WTC11 (cell line): Measurements from ENCODE around the gene CNST. TPM values are rescaled to one million over a fixed set of nuclear protein-coding genes. Genes with fewer than 3 reads are reported as not detected.
"Not testable (repeated sequence)": the region's sequence is repeated elsewhere in the genome, so short reads cannot be mapped to it uniquely, and the experiment has no call there.

Experiments used
- ATAC-seq: fragments of 200-7000 bp; cut with Tn5 transposase; 2 replicates; pipeline ENCODE4 v1.10.0; 2021; ENCODE audit warnings: mild to moderate bottlenecking, moderate library complexity
- CTCF ChIA-PET: fragments of 300-600 bp; sonication (Branson Sonifier 250); formaldehyde crosslinking; loops from one replicate; lab custom pipeline; 2021; ENCODE audit warnings: antibody characterized with exemption; lab: Charles Lee
- POLR2A ChIA-PET: fragments of 350-600 bp; sonication (Branson Sonifier 250); formaldehyde crosslinking; loops from one replicate; lab custom pipeline; 2021; ENCODE audit warnings: antibody characterized with exemption; lab: Charles Lee
- DNase-seq: peaks from one replicate; pipeline ENCODE4 v3.0.0; 2021; ENCODE audit warnings: low spot score
- H3K27ac Mint-ChIP-seq: 2 replicates; pipeline ENCODE4 v1.8.0; 2021; ENCODE audit warnings: mixed read lengths
- H3K27me3 Mint-ChIP-seq: 2 replicates; pipeline ENCODE4 v1.8.0; 2021; ENCODE audit warnings: low read depth, mild to moderate bottlenecking, moderate library complexity, mixed read lengths
- H3K36me3 Mint-ChIP-seq: 2 replicates; pipeline ENCODE4 v1.8.0; 2021; ENCODE audit warnings: mixed read lengths
- H3K4me1 Mint-ChIP-seq: 2 replicates; pipeline ENCODE4 v1.8.0; 2022; ENCODE audit warnings: mixed read lengths
- H3K4me3 Mint-ChIP-seq: 2 replicates; pipeline ENCODE4 v1.8.0; 2021; ENCODE audit warnings: mild to moderate bottlenecking, moderate library complexity, mixed read lengths
- H3K9me3 Mint-ChIP-seq: 2 replicates; pipeline ENCODE4 v1.8.0; 2021; ENCODE audit warnings: mixed read lengths
- ATF1 ChIP-seq: sonication (generic); formaldehyde crosslinking; IDR thresholded peaks from 2 replicates; pipeline ENCODE4 v1.8.1; 2023; ENCODE audit warnings: mild to moderate bottlenecking, moderate library complexity, missing genetic modification reagents
- CREB1 ChIP-seq: sonication (generic); formaldehyde crosslinking; IDR thresholded peaks from 2 replicates; pipeline ENCODE4 v1.8.0; 2023; ENCODE audit warnings: mild to moderate bottlenecking, missing genetic modification reagents
- HMGA2 ChIP-seq: fragments of 250-450 bp; sonication (Bioruptor Pico); IDR thresholded peaks from 2 replicates; pipeline ENCODE4 v1.4.0; 2021; ENCODE audit warnings: mild to moderate bottlenecking, moderate library complexity
- NFATC4 ChIP-seq: fragments of 250-450 bp; sonication (Bioruptor Pico); IDR thresholded peaks from 2 replicates; pipeline ENCODE4 v1.9.0; 2021; ENCODE audit warnings: mild to moderate bottlenecking
- TEAD4 ChIP-seq: sonication (generic); formaldehyde crosslinking; IDR thresholded peaks from 2 replicates; pipeline ENCODE4 v1.8.0; 2022; ENCODE audit warnings: mild to moderate bottlenecking, missing genetic modification reagents
- TP53 ChIP-seq: sonication (generic); formaldehyde crosslinking; IDR thresholded peaks from 2 replicates; pipeline ENCODE4 v1.8.1; 2023; ENCODE audit warnings: mild to moderate bottlenecking, missing genetic modification reagents
- ZNF121 ChIP-seq: sonication (generic); formaldehyde crosslinking; IDR thresholded peaks from 2 replicates; pipeline ENCODE4 v1.8.0; 2023; ENCODE audit warnings: missing genetic modification reagents
- total RNA-seq: library from RNA; stranded (reverse); gene quantifications from 3 replicates; pipeline ENCODE4 v1.2.3, GENCODE V29; 2021
- TF ChIP-seq, protein P1 (sequence below): fragments of 250-450 bp; sonication (Bioruptor Pico); IDR thresholded peaks from 2 replicates; pipeline ENCODE4 v1.9.0; 2021; ENCODE audit warnings: mild to moderate bottlenecking, borderline replicate concordance
- TF ChIP-seq, protein P2 (sequence below): sonication (generic); formaldehyde crosslinking; IDR thresholded peaks from 2 replicates; pipeline ENCODE4 v1.8.1; 2022; ENCODE audit warnings: mild to moderate bottlenecking, missing genetic modification reagents, moderate library complexity, borderline replicate concordance
- TF ChIP-seq, protein P3 (sequence below): sonication (generic); formaldehyde crosslinking; IDR thresholded peaks from 2 replicates; pipeline ENCODE4 v1.8.0; 2022; ENCODE audit warnings: missing genetic modification reagents
- TF ChIP-seq, protein P4 (sequence below): sonication (generic); formaldehyde crosslinking; IDR thresholded peaks from 2 replicates; pipeline ENCODE4 v1.8.1; 2022; ENCODE audit warnings: low read depth, mild to moderate bottlenecking, moderate library complexity, missing genetic modification reagents, borderline replicate concordance
- TF ChIP-seq, protein P5 (sequence below): fragments of 250-450 bp; sonication (Bioruptor Pico); IDR thresholded peaks from 2 replicates; pipeline ENCODE4 v1.9.0; 2021; ENCODE audit warnings: mild to moderate bottlenecking

CNST gene
- total RNA-seq, 1 experiment from 2014 or later: 18.4 TPM

DNA sequence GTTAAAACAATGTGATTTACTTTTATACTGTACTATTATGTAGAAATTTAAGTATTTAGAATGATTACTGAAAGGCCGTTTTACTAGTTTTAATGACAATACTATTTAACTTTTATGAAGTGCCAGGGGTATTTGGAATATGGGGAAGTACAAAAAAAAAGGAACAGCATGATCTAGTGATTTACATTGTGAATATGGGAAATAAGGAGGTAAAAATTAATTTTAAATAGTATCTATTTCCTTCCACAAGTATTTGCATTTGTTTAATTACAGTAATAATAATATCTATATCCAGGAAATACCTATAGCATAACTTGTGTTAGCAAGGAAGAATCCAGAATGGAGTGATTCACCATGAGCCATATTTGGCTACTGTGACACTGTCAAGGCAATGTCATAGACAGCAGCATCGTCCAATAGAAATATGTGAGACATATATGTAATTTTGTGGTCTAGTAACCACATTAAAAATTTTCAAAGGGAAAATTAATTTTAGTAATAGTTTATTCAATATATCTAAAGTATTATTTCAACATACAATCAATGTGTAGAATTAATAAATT, 22.0 kb downstream of the CNST start (continued):
- TF ChIP-seq, protein P1, sequence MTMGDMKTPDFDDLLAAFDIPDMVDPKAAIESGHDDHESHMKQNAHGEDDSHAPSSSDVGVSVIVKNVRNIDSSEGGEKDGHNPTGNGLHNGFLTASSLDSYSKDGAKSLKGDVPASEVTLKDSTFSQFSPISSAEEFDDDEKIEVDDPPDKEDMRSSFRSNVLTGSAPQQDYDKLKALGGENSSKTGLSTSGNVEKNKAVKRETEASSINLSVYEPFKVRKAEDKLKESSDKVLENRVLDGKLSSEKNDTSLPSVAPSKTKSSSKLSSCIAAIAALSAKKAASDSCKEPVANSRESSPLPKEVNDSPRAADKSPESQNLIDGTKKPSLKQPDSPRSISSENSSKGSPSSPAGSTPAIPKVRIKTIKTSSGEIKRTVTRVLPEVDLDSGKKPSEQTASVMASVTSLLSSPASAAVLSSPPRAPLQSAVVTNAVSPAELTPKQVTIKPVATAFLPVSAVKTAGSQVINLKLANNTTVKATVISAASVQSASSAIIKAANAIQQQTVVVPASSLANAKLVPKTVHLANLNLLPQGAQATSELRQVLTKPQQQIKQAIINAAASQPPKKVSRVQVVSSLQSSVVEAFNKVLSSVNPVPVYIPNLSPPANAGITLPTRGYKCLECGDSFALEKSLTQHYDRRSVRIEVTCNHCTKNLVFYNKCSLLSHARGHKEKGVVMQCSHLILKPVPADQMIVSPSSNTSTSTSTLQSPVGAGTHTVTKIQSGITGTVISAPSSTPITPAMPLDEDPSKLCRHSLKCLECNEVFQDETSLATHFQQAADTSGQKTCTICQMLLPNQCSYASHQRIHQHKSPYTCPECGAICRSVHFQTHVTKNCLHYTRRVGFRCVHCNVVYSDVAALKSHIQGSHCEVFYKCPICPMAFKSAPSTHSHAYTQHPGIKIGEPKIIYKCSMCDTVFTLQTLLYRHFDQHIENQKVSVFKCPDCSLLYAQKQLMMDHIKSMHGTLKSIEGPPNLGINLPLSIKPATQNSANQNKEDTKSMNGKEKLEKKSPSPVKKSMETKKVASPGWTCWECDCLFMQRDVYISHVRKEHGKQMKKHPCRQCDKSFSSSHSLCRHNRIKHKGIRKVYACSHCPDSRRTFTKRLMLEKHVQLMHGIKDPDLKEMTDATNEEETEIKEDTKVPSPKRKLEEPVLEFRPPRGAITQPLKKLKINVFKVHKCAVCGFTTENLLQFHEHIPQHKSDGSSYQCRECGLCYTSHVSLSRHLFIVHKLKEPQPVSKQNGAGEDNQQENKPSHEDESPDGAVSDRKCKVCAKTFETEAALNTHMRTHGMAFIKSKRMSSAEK (CRISPR knock-in tag): no peak
- TF ChIP-seq ATF1 (CRISPR knock-in tag): no peak
- TF ChIP-seq CREB1: no peak

DNA sequence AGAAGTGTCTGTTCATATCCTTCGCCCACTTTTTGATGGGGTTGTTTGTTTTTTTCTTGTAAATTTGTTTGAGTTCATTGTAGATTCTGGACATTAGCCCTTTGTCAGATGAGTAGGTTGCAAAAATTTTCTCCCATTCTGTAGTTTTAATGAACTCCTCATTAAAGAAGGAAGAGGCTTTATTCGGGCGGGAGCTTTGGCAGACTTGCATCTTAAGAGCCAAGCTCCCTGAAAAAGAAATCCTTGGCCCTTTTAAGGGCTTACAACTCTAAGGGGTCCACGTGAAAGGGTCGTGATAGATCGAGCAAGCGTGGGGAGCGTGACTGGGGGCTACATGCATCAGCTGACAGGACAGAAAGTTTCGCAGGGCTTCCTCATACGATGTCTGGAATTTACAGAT, 23.7 kb downstream of the CNST start:
- POLR2A ChIA-PET, H3K27ac Mint-ChIP-seq, H3K4me3 Mint-ChIP-seq, H3K27me3 Mint-ChIP-seq, H3K4me1 Mint-ChIP-seq, CTCF ChIA-PET, DNase-seq, ATAC-seq, H3K9me3 Mint-ChIP-seq: not testable (repeated sequence)
- H3K36me3 Mint-ChIP-seq: peaks cover 13% of the 10 kb centered on the region

DNA sequence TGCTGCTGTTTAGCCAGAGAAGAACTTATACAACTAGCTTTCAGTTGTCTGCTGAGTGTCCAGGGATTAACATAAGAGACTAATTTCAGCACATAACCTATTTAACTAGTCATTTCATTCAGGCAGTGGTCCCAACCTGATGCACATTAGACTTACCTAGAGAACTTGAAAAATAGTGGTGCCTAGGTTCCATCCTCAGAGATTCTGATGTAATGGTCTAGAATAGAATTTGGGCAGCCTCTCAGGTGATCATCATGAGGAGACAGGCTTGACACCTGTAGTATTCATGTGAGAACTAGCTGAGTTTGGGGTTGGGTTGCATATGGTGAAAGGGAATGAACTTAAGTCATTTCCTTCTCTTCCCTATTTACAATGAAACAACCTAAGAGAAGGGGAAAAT, 24.8 kb downstream of the CNST start:
- H3K27me3 Mint-ChIP-seq: no peaks in the 10 kb centered on the region
- DNase-seq: no peak
- no peak for ATAC-seq
- ChIA-PET POLR2A (no interaction called here), CTCF (no interaction called here)
- H3K9me3 Mint-ChIP-seq: peaks cover 10% of the 10 kb centered on the region
- no peak overlapping the region for H3K4me3 Mint-ChIP-seq
- no peaks in the 10 kb centered on the region for H3K4me1 Mint-ChIP-seq
- no peak overlapping the region; the same call in 1 of the 2 replicates for H3K27ac Mint-ChIP-seq
- TF ChIP-seq, protein P2, sequence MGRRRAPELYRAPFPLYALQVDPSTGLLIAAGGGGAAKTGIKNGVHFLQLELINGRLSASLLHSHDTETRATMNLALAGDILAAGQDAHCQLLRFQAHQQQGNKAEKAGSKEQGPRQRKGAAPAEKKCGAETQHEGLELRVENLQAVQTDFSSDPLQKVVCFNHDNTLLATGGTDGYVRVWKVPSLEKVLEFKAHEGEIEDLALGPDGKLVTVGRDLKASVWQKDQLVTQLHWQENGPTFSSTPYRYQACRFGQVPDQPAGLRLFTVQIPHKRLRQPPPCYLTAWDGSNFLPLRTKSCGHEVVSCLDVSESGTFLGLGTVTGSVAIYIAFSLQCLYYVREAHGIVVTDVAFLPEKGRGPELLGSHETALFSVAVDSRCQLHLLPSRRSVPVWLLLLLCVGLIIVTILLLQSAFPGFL: no peak
- TF ChIP-seq, protein P1 (CRISPR knock-in tag): no peak
- TF ChIP-seq, protein P3, sequence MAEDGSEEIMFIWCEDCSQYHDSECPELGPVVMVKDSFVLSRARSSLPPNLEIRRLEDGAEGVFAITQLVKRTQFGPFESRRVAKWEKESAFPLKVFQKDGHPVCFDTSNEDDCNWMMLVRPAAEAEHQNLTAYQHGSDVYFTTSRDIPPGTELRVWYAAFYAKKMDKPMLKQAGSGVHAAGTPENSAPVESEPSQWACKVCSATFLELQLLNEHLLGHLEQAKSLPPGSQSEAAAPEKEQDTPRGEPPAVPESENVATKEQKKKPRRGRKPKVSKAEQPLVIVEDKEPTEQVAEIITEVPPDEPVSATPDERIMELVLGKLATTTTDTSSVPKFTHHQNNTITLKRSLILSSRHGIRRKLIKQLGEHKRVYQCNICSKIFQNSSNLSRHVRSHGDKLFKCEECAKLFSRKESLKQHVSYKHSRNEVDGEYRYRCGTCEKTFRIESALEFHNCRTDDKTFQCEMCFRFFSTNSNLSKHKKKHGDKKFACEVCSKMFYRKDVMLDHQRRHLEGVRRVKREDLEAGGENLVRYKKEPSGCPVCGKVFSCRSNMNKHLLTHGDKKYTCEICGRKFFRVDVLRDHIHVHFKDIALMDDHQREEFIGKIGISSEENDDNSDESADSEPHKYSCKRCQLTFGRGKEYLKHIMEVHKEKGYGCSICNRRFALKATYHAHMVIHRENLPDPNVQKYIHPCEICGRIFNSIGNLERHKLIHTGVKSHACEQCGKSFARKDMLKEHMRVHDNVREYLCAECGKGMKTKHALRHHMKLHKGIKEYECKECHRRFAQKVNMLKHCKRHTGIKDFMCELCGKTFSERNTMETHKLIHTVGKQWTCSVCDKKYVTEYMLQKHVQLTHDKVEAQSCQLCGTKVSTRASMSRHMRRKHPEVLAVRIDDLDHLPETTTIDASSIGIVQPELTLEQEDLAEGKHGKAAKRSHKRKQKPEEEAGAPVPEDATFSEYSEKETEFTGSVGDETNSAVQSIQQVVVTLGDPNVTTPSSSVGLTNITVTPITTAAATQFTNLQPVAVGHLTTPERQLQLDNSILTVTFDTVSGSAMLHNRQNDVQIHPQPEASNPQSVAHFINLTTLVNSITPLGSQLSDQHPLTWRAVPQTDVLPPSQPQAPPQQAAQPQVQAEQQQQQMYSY (CRISPR knock-in tag): no peak
- TF ChIP-seq NFATC4 (CRISPR knock-in tag) (no peak), TP53 (CRISPR knock-in tag) (no peak), ZNF121 (CRISPR knock-in tag) (no peak), HMGA2 (CRISPR knock-in tag) (no peak), CREB1 (no peak), TEAD4 (CRISPR knock-in tag) (no peak)
- TF ChIP-seq, protein P4, sequence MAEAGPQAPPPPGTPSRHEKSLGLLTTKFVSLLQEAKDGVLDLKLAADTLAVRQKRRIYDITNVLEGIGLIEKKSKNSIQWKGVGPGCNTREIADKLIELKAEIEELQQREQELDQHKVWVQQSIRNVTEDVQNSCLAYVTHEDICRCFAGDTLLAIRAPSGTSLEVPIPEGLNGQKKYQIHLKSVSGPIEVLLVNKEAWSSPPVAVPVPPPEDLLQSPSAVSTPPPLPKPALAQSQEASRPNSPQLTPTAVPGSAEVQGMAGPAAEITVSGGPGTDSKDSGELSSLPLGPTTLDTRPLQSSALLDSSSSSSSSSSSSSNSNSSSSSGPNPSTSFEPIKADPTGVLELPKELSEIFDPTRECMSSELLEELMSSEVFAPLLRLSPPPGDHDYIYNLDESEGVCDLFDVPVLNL (CRISPR knock-in tag): no peak
- TF ChIP-seq, protein P5, sequence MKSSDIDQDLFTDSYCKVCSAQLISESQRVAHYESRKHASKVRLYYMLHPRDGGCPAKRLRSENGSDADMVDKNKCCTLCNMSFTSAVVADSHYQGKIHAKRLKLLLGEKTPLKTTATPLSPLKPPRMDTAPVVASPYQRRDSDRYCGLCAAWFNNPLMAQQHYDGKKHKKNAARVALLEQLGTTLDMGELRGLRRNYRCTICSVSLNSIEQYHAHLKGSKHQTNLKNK (CRISPR knock-in tag): no peak
- H3K36me3 Mint-ChIP-seq: peaks cover 13% of the 10 kb centered on the region
